Progenitor cell of endocrine pancreas (in vitro differentiated cells): ENCODE measurements around the gene INCENP. TPM values are rescaled to one million over a fixed set of nuclear protein-coding genes. Genes with fewer than 3 reads are reported as not detected.

Experiments used
- DNase-seq: peaks from one replicate; pipeline ENCODE4 v3.0.0; 2021; ENCODE audit warnings: low spot score; ENCODE audit not compliant: unreplicated experiment
- H3K27ac Mint-ChIP-seq: 2 replicates; pipeline ENCODE4 v1.8.0; 2021; ENCODE audit warnings: mild to moderate bottlenecking, moderate library complexity, mixed read lengths
- H3K27me3 Mint-ChIP-seq: 2 replicates; pipeline ENCODE4 v1.8.0; 2021; ENCODE audit warnings: mixed read lengths
- H3K36me3 Mint-ChIP-seq: 2 replicates; pipeline ENCODE4 v1.8.0; 2022; ENCODE audit warnings: mixed read lengths; ENCODE audit not compliant: insufficient read depth
- H3K4me1 Mint-ChIP-seq: 2 replicates; pipeline ENCODE4 v1.8.0; 2021; ENCODE audit warnings: low read depth, mixed read lengths
- H3K4me3 Mint-ChIP-seq: 2 replicates; pipeline ENCODE4 v1.8.0; 2021; ENCODE audit warnings: low read depth, mild to moderate bottlenecking, moderate library complexity, mixed read lengths
- H3K9me3 Mint-ChIP-seq: 2 replicates; pipeline ENCODE4 v1.8.0; 2021; ENCODE audit warnings: low read depth, mixed read lengths
- CTCF ChIP-seq: fragments of 200-600 bp; sonication (generic); IDR thresholded peaks from one replicate; pipeline ENCODE4 v1.5.0; 2021; ENCODE audit warnings: antibody characterized with exemption, mild to moderate bottlenecking; ENCODE audit not compliant: unreplicated experiment
- total RNA-seq: library from RNA; stranded (reverse); gene quantifications from 2 replicates; pipeline ENCODE4 v1.2.1, GENCODE V29; 2021

The INCENP gene
- total RNA-seq, 1 donor from 2014 or later = 60.5 TPM

GRCh38 chr11:62133328-62134065, 9.7 kb downstream of the INCENP start:
- Mint-ChIP-seq H3K4me3 (no peak overlapping the region), H3K4me1 (no peaks in the 10 kb centered on the region), H3K9me3 (no peaks in the 10 kb centered on the region), H3K27me3 (no peaks in the 10 kb centered on the region), H3K27ac (no peak overlapping the region), H3K36me3 (peaks cover 12% of the 10 kb centered on the region)
- TF ChIP-seq CTCF = no peak
- DNase-seq = no peak

- peaks cover 6% of the 10 kb centered on the region for H3K36me3 Mint-ChIP-seq
- no peaks in the 10 kb centered on the region for H3K4me1 Mint-ChIP-seq
- H3K4me3 Mint-ChIP-seq = no peak overlapping the region
- H3K9me3 Mint-ChIP-seq = no peaks in the 10 kb centered on the region
- H3K27ac Mint-ChIP-seq = no peak overlapping the region
- no peak for TF ChIP-seq CTCF
- no peaks in the 10 kb centered on the region for H3K27me3 Mint-ChIP-seq
- DNase-seq = no peak
Observed at GRCh38 chr11:62137276-62137861, 13.6 kb downstream of the INCENP start.

- H3K36me3 Mint-ChIP-seq = peaks cover 7% of the 10 kb centered on the region
- H3K4me3 Mint-ChIP-seq = no peak overlapping the region
Observed at GRCh38 chr11:62137881-62138629, 14.2 kb downstream of the INCENP start.

GRCh38 chr11:62138630-62139425, 15.0 kb downstream of the INCENP start:
- no peaks in the 10 kb centered on the region for H3K9me3 Mint-ChIP-seq
- no peak for DNase-seq
- no peak overlapping the region for H3K27ac Mint-ChIP-seq
- no peak overlapping the region for H3K4me3 Mint-ChIP-seq
- H3K36me3 Mint-ChIP-seq = peaks cover 7% of the 10 kb centered on the region
- TF ChIP-seq CTCF = no peak
- H3K4me1 Mint-ChIP-seq = no peaks in the 10 kb centered on the region
- no peaks in the 10 kb centered on the region for H3K27me3 Mint-ChIP-seq

More at GRCh38 chr11:62137881-62138629, 14.2 kb downstream of the INCENP start:
- Mint-ChIP-seq H3K9me3 (no peaks in the 10 kb centered on the region), H3K4me1 (no peaks in the 10 kb centered on the region), H3K27ac (no peak overlapping the region), H3K27me3 (no peaks in the 10 kb centered on the region)
- no peak for TF ChIP-seq CTCF
- DNase-seq = no peak
